Measurements from ENCODE around the gene ARSG. TPM values are rescaled to one million over a fixed set of nuclear protein-coding genes. Genes with fewer than 3 reads are reported as not detected.

The ARSG gene
- total RNA-seq, 4 donors from 2014 or later, result 1.4 to 8.2 (median 2.6) TPM

- DNase-seq (ENCODE audit: low spot score), result no peak
- no peak for TF ChIP-seq CTCF (IDR thresholded peaks at IDR 0.05)
Observed at GRCh38 chr17:68462381-68463210, 171.3 kb downstream of the ARSG start.

GRCh38 chr17:68463211-68464019 lies 172.1 kb downstream of the ARSG start:
- DNase-seq (ENCODE audit: low spot score) (no peak), ATAC-seq (ENCODE audit: low FRiP score) (no peak)
- TF ChIP-seq CTCF (IDR thresholded peaks at IDR 0.05), result no peak

More at GRCh38 chr17:68462381-68463210, 171.3 kb downstream of the ARSG start:
- ATAC-seq (ENCODE audit: low FRiP score), result peak; percentile 90

GRCh38 chr17:68468334-68468733 lies 177.0 kb downstream of the ARSG start:
- TF ChIP-seq CTCF (IDR thresholded peaks at IDR 0.05), result no peak
- ATAC-seq (ENCODE audit: low FRiP score) (no peak), DNase-seq (ENCODE audit: low spot score) (no peak)

DNA sequence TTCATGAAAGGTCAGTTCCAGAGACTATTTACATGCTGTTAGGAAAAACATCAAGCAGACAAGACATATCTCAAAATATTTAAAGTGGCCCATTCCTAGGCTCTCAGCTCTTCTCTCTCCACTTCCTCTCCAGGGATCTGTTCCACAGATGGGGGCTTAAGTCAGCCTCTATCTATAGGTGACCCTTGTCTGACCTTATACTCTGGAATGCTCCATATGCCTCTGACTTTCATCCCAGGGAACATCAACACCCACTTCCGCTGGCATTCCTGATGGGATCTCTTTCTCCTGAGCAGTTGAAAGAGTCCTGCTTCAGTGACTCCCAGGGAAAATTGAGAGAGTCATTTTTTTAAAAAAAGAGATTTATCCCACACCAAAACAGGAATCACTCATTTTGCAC lies 177.5 kb downstream of the ARSG start:
- ATAC-seq (ENCODE audit: low FRiP score), result no peak
- no peak for DNase-seq (ENCODE audit: low spot score)
- TF ChIP-seq CTCF (IDR thresholded peaks at IDR 0.05), result no peak

Small RNA genes lying within 50 kb of the gene (small RNA-seq; reads per million reads assigned to genes)
- not detected for gene MIR635

Other genes starting within 250 kb of the ARSG start
- gene AMZ2, start 43.5 kb upstream of the ARSG start, total RNA-seq, result 10 to 100 TPM; 26.6 to 59.6 (median 48.1) TPM
- gene SLC16A6, start 368 bp upstream of the ARSG start, total RNA-seq, result 1 to 10 TPM in 3 of 4 donors, under 1 TPM in 1; 0.38 to 7.3 (median 2.2) TPM
- gene WIPI1, start 166.0 kb downstream of the ARSG start, total RNA-seq, result 100 to 1,000 TPM in 1 of 4 donors, 10 to 100 TPM in 3; 50.1 to 101 (median 60.2) TPM
- gene PRKAR1A, start 220.9 kb downstream of the ARSG start, total RNA-seq, result 100 to 1,000 TPM; 352 to 561 (median 476) TPM

Measured in omental fat pad (tissue), 4 donors.